ENCODE data around the gene LDLRAD4.

LDLRAD4 gene

GRCh38 chr18:13629841-13630715 lies 411.5 kb downstream of the LDLRAD4 start:
- FAIRE-seq: peak; percentile 93

GRCh38 chr18:13630716-13631268 lies 412.2 kb downstream of the LDLRAD4 start:
- no peak for DNase-seq (ENCODE audit: insufficient read length, low spot score)
- TF ChIP-seq SPI1 (IDR thresholded peaks at IDR 0.05; ENCODE audit: low read depth, low read length) (no peak), POLR2A (IDR thresholded peaks at IDR 0.05; ENCODE audit: low read depth, low read length) (no peak), PAX5 (IDR thresholded peaks at IDR 0.05; ENCODE audit: insufficient read depth, low read length, severe bottlenecking) (no peak), POLR2AphosphoS5 (IDR thresholded peaks at IDR 0.05; ENCODE audit: low read depth, low read length) (no peak), POU2F2 (IDR thresholded peaks at IDR 0.05; ENCODE audit: low read depth, low read length) (no peak), TAF1 (IDR thresholded peaks at IDR 0.05; ENCODE audit: low read depth, low read length) (no peak)
- FAIRE-seq: no peak

More at GRCh38 chr18:13629841-13630715, 411.5 kb downstream of the LDLRAD4 start:
- DNase-seq (ENCODE audit: insufficient read length, low spot score): peak; percentile 79
- TF ChIP-seq POLR2A (IDR thresholded peaks at IDR 0.05; ENCODE audit: low read depth, low read length): no peak

- TF ChIP-seq POU2F2 (IDR thresholded peaks at IDR 0.05; ENCODE audit: low read depth, low read length) (no peak), POLR2A (IDR thresholded peaks at IDR 0.05; ENCODE audit: low read depth, low read length) (no peak), PAX5 (IDR thresholded peaks at IDR 0.05; ENCODE audit: insufficient read depth, low read length, severe bottlenecking) (no peak), SPI1 (IDR thresholded peaks at IDR 0.05; ENCODE audit: low read depth, low read length) (no peak), POLR2AphosphoS5 (IDR thresholded peaks at IDR 0.05; ENCODE audit: low read depth, low read length) (no peak), TAF1 (IDR thresholded peaks at IDR 0.05; ENCODE audit: low read depth, low read length) (no peak)
- DNase-seq (ENCODE audit: insufficient read length, low spot score): no peak
- no peak for FAIRE-seq
Measured at GRCh38 chr18:13633700-13634099, 415.1 kb downstream of the LDLRAD4 start.

DNA sequence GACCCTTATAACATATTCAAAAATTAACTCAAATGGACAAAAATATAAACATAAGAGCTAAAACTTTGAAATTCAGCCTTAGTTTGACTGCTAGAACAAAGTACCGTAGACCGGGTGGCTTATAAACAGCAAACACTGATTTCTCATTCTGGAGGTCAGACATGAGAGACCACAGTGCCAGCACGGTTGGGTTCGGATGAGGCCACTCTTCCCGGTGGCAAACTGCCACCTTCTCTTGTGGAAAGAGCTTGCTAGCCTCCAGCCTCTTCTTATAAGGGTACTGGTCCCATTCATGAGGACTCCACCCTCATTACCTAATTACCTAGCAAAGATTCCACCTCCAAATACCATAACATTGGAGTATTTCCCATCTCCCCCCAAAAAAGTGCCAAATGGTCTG lies 416.5 kb downstream of the LDLRAD4 start:
- FAIRE-seq (no peak), DNase-seq (ENCODE audit: insufficient read length, low spot score) (no peak)
- no peak for TF ChIP-seq POLR2AphosphoS5 (IDR thresholded peaks at IDR 0.05; ENCODE audit: low read depth, low read length)
- TF ChIP-seq POU2F2 (IDR thresholded peaks at IDR 0.05; ENCODE audit: low read depth, low read length): no peak
- no peak for TF ChIP-seq TAF1 (IDR thresholded peaks at IDR 0.05; ENCODE audit: low read depth, low read length)
- TF ChIP-seq POLR2A (IDR thresholded peaks at IDR 0.05; ENCODE audit: low read depth, low read length): no peak
- no peak for TF ChIP-seq SPI1 (IDR thresholded peaks at IDR 0.05; ENCODE audit: low read depth, low read length)
- TF ChIP-seq PAX5 (IDR thresholded peaks at IDR 0.05; ENCODE audit: insufficient read depth, low read length, severe bottlenecking): no peak

GRCh38 chr18:13638719-13639595 lies 420.4 kb downstream of the LDLRAD4 start:
- DNase-seq (ENCODE audit: insufficient read length, low spot score) (no peak), FAIRE-seq (no peak)
- TF ChIP-seq POU2F2 (IDR thresholded peaks at IDR 0.05; ENCODE audit: low read depth, low read length): no peak
- no peak for TF ChIP-seq PAX5 (IDR thresholded peaks at IDR 0.05; ENCODE audit: insufficient read depth, low read length, severe bottlenecking)
- no peak for TF ChIP-seq POLR2A (IDR thresholded peaks at IDR 0.05; ENCODE audit: low read depth, low read length)

DNA sequence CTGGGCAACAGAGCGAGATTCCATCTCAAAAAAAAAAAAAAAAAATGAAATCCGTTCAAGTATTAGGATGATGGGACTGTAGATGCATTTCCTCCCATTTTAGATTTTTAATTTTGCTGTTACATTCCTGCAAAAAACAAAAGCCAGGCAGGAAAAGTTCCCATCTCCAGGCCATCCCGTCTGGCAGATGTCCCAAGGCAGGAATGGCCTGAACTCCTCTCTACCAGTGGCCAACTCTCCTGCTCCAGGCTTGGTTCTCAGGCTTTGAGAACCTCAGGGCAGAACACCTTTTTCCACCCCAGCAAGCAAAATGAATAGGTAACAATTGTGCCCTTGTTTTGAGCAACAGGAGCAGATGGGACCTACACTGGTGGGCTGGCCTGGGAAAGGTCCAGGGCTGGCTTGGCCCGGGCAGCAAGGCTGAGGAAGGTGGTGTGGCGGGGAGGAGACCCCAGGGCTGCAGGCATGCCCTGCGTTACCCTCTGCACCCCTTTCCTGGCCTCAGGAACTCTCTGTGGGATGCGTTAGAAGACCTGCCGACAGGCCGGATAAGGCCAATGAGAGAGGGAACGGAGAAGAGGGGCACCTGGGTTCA lies 421.8 kb downstream of the LDLRAD4 start:
- no peak for FAIRE-seq
- DNase-seq (ENCODE audit: insufficient read length, low spot score): no peak
- TF ChIP-seq POLR2A (IDR thresholded peaks at IDR 0.05; ENCODE audit: low read depth, low read length) (no peak), POLR2AphosphoS5 (IDR thresholded peaks at IDR 0.05; ENCODE audit: low read depth, low read length) (no peak), POU2F2 (IDR thresholded peaks at IDR 0.05; ENCODE audit: low read depth, low read length) (no peak), SPI1 (IDR thresholded peaks at IDR 0.05; ENCODE audit: low read depth, low read length) (no peak), TAF1 (IDR thresholded peaks at IDR 0.05; ENCODE audit: low read depth, low read length) (no peak), PAX5 (IDR thresholded peaks at IDR 0.05; ENCODE audit: insufficient read depth, low read length, severe bottlenecking) (no peak)

DNA sequence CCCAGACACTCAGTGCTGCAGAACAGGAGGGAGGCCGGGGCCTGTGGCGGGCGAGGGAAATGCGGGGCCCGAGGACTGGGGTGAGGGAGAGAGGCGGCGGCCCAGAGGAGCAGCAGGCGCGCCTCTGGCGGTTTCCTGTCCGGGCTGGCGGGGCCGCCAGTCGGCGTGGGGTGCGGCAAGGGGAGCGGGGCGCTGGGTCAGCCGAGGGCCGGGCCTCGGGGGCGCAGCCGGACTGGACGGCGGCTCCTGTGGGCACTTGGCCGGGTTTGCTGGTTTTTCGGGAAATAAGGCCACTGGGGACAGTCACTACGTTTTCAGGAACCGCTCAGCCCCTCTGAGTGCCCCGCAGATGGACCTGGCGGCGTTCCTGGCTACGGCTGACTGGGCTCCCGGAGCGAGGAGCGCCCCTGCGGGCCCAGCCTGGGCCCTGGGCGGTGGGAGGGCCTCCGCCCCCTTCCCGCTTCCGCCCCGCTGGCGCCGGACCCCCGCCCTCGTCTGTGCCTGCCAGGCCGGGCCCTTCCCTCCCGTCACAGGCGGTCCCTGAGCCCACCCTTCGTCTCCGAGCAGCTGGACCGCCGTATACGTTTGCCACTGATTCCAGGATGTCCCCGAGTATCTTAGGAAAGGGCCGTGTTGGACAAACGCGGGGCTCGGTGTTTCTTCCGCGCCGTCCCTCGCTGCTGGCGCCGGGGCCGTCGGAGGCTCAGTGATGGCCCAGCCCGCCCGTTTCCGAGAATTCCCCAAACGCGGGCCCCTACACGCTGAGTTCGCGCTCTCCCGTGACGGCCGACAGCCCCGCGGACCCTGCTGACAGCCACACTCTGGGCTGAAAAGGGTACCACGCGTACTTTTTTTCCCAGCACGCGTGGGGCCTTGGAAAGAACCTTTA lies 423.2 kb downstream of the LDLRAD4 start:
- FAIRE-seq (no peak), DNase-seq (ENCODE audit: insufficient read length, low spot score) (no peak)
- no peak for TF ChIP-seq POU2F2 (IDR thresholded peaks at IDR 0.05; ENCODE audit: low read depth, low read length)
- no peak for TF ChIP-seq POLR2A (IDR thresholded peaks at IDR 0.05; ENCODE audit: low read depth, low read length)
- no peak for TF ChIP-seq PAX5 (IDR thresholded peaks at IDR 0.05; ENCODE audit: insufficient read depth, low read length, severe bottlenecking)
- TF ChIP-seq POLR2AphosphoS5 (IDR thresholded peaks at IDR 0.05; ENCODE audit: low read depth, low read length): no peak
- TF ChIP-seq SPI1 (IDR thresholded peaks at IDR 0.05; ENCODE audit: low read depth, low read length): no peak
- no peak for TF ChIP-seq TAF1 (IDR thresholded peaks at IDR 0.05; ENCODE audit: low read depth, low read length)

- TF ChIP-seq POU2F2 (IDR thresholded peaks at IDR 0.05; ENCODE audit: low read depth, low read length) (no peak), TAF1 (IDR thresholded peaks at IDR 0.05; ENCODE audit: low read depth, low read length) (no peak), PAX5 (IDR thresholded peaks at IDR 0.05; ENCODE audit: insufficient read depth, low read length, severe bottlenecking) (no peak), POLR2A (IDR thresholded peaks at IDR 0.05; ENCODE audit: low read depth, low read length) (no peak), SPI1 (IDR thresholded peaks at IDR 0.05; ENCODE audit: low read depth, low read length) (no peak), POLR2AphosphoS5 (IDR thresholded peaks at IDR 0.05; ENCODE audit: low read depth, low read length) (no peak)
- FAIRE-seq (no peak), DNase-seq (ENCODE audit: insufficient read length, low spot score) (no peak)
Measured at GRCh38 chr18:13642440-13642827, 423.9 kb downstream of the LDLRAD4 start.

Data from GM12891 (cell line).